H1 (cell line): ENCODE results near the gene ADAMTS4. TPM values are rescaled to one million over a fixed set of nuclear protein-coding genes. Genes with fewer than 3 reads are reported as not detected.

Experiments used
- ASH2L ChIP-seq: fragments of 200-600, 300-600 bp; sonication (generic); IDR thresholded peaks from one replicate; pipeline ENCODE4 v1.7.1; 2017; ENCODE audit warnings: low read length
- BACH1 ChIP-seq: IDR thresholded peaks from 2 replicates; pipeline ENCODE4 v1.6.1; 2012; ENCODE audit warnings: low read length, improper control_type of control experiment
- CBX5 ChIP-seq: fragments of 300-800, 300-1000 bp; sonication (generic); IDR thresholded peaks from 2 replicates; pipeline ENCODE4 v1.7.1; 2016; ENCODE audit warnings: antibody characterized with exemption, low read length, low read depth
- CEBPB ChIP-seq: IDR thresholded peaks from 2 replicates; pipeline ENCODE4 v1.6.1; 2012; ENCODE audit warnings: low read depth, low read length
- CHD2 ChIP-seq: IDR thresholded peaks from 2 replicates; pipeline ENCODE4 v1.6.1; 2012; ENCODE audit warnings: low read length, improper control_type of control experiment
- CTBP2 ChIP-seq: IDR thresholded peaks from 2 replicates; pipeline ENCODE4 v1.7.0; 2011; ENCODE audit warnings: borderline replicate concordance, mild to moderate bottlenecking, moderate library complexity, mixed read lengths, low read length; ENCODE audit not compliant: insufficient read depth, insufficient read length
- CTCF ChIP-seq, 3 experiments: IDR thresholded peaks; 1 replicate in 2 of 3; 2 replicates in 1 of 3; pipeline versions ENCODE4 v1.5.1 to v1.6.1; 2011; ENCODE audit warnings: low read length in 3 of 3, mild to moderate bottlenecking in 3 of 3, inconsistent platforms in 2 of 3, low read depth in 1 of 3, moderate library complexity in 1 of 3; ENCODE audit not compliant: insufficient read depth in 1 of 3; ENCODE audit errors: control extremely low read depth in 1 of 3
- EGR1 ChIP-seq: IDR thresholded peaks from 2 replicates; pipeline ENCODE4 v1.6.1; 2011; ENCODE audit warnings: low read depth, low read length, borderline replicate concordance
- GTF2F1 ChIP-seq: IDR thresholded peaks from 2 replicates; pipeline ENCODE4 v1.6.1; 2012; ENCODE audit warnings: low read depth, low read length, improper control_type of control experiment, borderline replicate concordance
- HDAC6 ChIP-seq: IDR thresholded peaks from one replicate; pipeline ENCODE4 v1.7.1; 2012; ENCODE audit warnings: low read depth, mild to moderate bottlenecking, inconsistent platforms, low read length, moderate library complexity
- JUND ChIP-seq: IDR thresholded peaks from 2 replicates; pipeline ENCODE4 v1.6.1; 2011; ENCODE audit warnings: mild to moderate bottlenecking, improper control_type of control experiment, low read length
- POLR2AphosphoS5 ChIP-seq: IDR thresholded peaks from 2 replicates; pipeline ENCODE4 v1.6.1; 2011; ENCODE audit warnings: low read depth, low read length
- SP2 ChIP-seq: IDR thresholded peaks from 2 replicates; pipeline ENCODE4 v1.6.1; 2012; ENCODE audit warnings: mild to moderate bottlenecking, low read length, inconsistent platforms
- SP4 ChIP-seq: IDR thresholded peaks from 2 replicates; pipeline ENCODE4 v1.6.1; 2012; ENCODE audit warnings: low read length, inconsistent platforms
- YY1 ChIP-seq: IDR thresholded peaks from 2 replicates; pipeline ENCODE4 v1.6.1; 2011; ENCODE audit warnings: low read depth, mild to moderate bottlenecking, low read length
- polyA plus RNA-seq, 7 experiments: library from polyadenylated mRNA; depleted of rRNA in 3 of 7; stranded (reverse) in 5 of 7; unstranded in 2 of 7; fragments of >200 nt in 5 of 7; fragments of 200-250 nt in 2 of 7; gene quantifications; 1 replicate in 5 of 7; 2 replicates in 1 of 7; 4 replicates in 1 of 7; pipeline versions ENCODE4 v1.2.1 to v1.2.3, GENCODE V29; 2011 to 2013; ENCODE audit warnings: missing spikeins in 2 of 7, mixed read lengths in 2 of 7
- total RNA-seq: library from RNA; stranded (reverse); fragmentation: NEBNext Ultra II Directional; extraction: Animal tissue kit (Norgen Biotek cat#: 25700); gene quantifications from 2 replicates; pipeline ENCODE4 v1.2.1, GENCODE V29; 2021

Gene ADAMTS4
- total and polyA plus RNA-seq, 2 of the 8 experiments (the other 6 are each of a cell fraction or from before 2014, with no cell fraction given), result 4.6 to 7.2 TPM

GRCh38 chr1:161177112-161177935 lies 21.5 kb downstream of the ADAMTS4 start, which contains the start of gene B4GALT3 (continued):
- TF ChIP-seq CTCF (IDR thresholded peaks at IDR 0.05; ENCODE audit: control extremely low read depth in 1 of 3, insufficient read depth in 1 of 3, low read depth in 1 of 3, low read length in 3 of 3) (peak; percentile 32 to 40 (median 38); a peak in 3 of 4 replicates), HDAC6 (no peak), POLR2AphosphoS5 (peak; percentile 93), CHD2 (no peak; the same call in 1 of the 2 replicates), GTF2F1 (no peak), SP2 (no peak), JUND (0 out of 2 replicates have a peak, but pooled peaks have one; percentile 31), CTBP2 (no peak), CBX5 (no peak), SP4 (peak; percentile 89; the same call in 1 of the 2 replicates), EGR1 (peak; percentile 67; the same call in 1 of the 2 replicates), YY1 (peak; percentile 99), CEBPB (no peak), BACH1 (no peak), ASH2L (peak; percentile 94)
